ENCODE data around the gene HSPH1. TPM values are rescaled to one million over a fixed set of nuclear protein-coding genes. Genes with fewer than 3 reads are reported as not detected.

HSPH1 gene
- total and polyA plus RNA-seq, 2 of the 8 experiments (the other 6 are each of a cell fraction or from before 2014, with no cell fraction given), result 14.2 to 145 TPM

- TF ChIP-seq JUND (IDR thresholded peaks at IDR 0.05; ENCODE audit: low read length) (no peak), SP4 (IDR thresholded peaks at IDR 0.05; ENCODE audit: low read length) (no peak), KDM5A (IDR thresholded peaks at IDR 0.05; ENCODE audit: low read length) (no peak), MAFK (IDR thresholded peaks at IDR 0.05; ENCODE audit: low read depth, low read length) (no peak), ATF3 (IDR thresholded peaks at IDR 0.05; ENCODE audit: insufficient read depth, low read depth, low read length) (no peak), SRF (IDR thresholded peaks at IDR 0.05; ENCODE audit: low read depth, low read length) (no peak), TEAD4 (IDR thresholded peaks at IDR 0.05; ENCODE audit: low read depth, low read length) (no peak), EGR1 (IDR thresholded peaks at IDR 0.05; ENCODE audit: borderline replicate concordance, low read depth, low read length) (no peak), FOSL1 (IDR thresholded peaks at IDR 0.05; ENCODE audit: insufficient read depth, low read depth, low read length) (no peak), USF2 (IDR thresholded peaks at IDR 0.05; ENCODE audit: low read length) (no peak), CHD2 (IDR thresholded peaks at IDR 0.05; ENCODE audit: low read length) (no peak), CBX5 (IDR thresholded peaks at IDR 0.05; ENCODE audit: low read depth, low read length) (no peak), GABPA (IDR thresholded peaks at IDR 0.05; ENCODE audit: borderline replicate concordance, insufficient read depth, low read length) (0 out of 2 replicates have a peak, but pooled peaks have one; percentile 71), TCF12 (IDR thresholded peaks at IDR 0.05; ENCODE audit: low read depth, low read length) (no peak), E2F6 (IDR thresholded peaks at IDR 0.05) (peak; percentile 67), SUZ12 (IDR thresholded peaks at IDR 0.05; ENCODE audit: low read length) (no peak), SP1 (IDR thresholded peaks at IDR 0.05; ENCODE audit: low read depth, low read length) (0 out of 2 replicates have a peak, but pooled peaks have one; percentile 10), POU5F1 (IDR thresholded peaks at IDR 0.05; ENCODE audit: low read depth, low read length) (no peak), PHF8 (conservative IDR thresholded peaks at IDR 0.05; ENCODE audit: low read depth, low read length) (peak; percentile 71), SIN3A (conservative IDR thresholded peaks at IDR 0.05 in 1 of 2, IDR thresholded peaks at IDR 0.05 in 1 of 2; ENCODE audit: low read depth in 1 of 2, low read length in 2 of 2) (peak in 1 of 2 experiments; percentile 78; a peak in 1 of 4 replicates)
These were observed at the start of gene HSPH1 (continued) for GRCh38 chr13:31161557-31162150.

Data from H1 (cell line).